GM21447 (cell line): ENCODE results near the gene UPK3B.
"Not testable (repeated sequence)": the region's sequence is repeated elsewhere in the genome, so short reads cannot be mapped to it uniquely, and the experiment has no call there.

ENCODE experiments used
- ATAC-seq: cut with Tn5 transposase; IDR thresholded peaks from one replicate; pipeline ENCODE4 v1.9.1; 2021; ENCODE audit not compliant: unreplicated experiment

The UPK3B gene

GRCh38 chr7:76509931-76510877 is at the start of gene UPK3B:
Gene UPK3B (plus strand): TSS chr7:76510552. CDS start chr7:76510653, 101 bp downstream.
- no peak for ATAC-seq

GRCh38 chr7:76460767-76461166 is 49.6 kb upstream of the UPK3B start:
- ATAC-seq = not testable (repeated sequence)

DNA sequence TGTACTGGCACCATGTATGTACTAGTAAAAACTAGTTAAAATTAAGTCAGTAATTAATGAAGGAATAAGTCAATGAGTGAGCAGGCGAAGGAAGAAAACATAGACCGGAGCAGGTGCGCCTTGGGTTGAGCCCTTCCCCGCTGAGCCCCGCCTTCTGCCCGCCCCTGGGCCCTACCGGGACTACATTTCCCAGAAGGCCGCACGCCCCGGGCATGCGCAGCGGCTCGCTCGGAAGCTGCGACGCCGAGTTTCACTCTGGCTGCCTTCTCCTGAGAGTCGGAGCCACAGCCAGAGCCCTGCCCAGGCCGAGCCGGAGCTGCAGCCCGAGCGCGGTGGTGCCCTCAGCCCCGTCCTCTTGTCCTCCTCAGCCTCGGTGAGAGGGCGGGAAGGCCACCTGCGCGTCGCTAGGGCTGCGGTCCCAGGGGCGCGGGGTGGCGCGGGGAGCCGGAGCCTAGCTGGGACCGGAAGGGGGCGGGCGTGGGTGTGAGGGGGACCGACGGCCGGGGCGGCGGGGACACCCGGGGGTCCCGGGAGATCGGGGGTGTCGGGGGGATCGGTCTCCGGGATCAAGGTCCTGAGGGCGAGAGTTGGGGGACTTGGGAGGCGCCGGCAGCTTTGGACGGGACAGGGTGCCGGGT is 48.8 kb upstream of the UPK3B start, which contains the start of gene DTX2:
Gene DTX2, plus strand, starts transcription at position 246 of the 638 bp plus-strand sequence. CDS start 18,801 bp downstream, outside the sequence.
- ATAC-seq = peak; percentile 92

DNA sequence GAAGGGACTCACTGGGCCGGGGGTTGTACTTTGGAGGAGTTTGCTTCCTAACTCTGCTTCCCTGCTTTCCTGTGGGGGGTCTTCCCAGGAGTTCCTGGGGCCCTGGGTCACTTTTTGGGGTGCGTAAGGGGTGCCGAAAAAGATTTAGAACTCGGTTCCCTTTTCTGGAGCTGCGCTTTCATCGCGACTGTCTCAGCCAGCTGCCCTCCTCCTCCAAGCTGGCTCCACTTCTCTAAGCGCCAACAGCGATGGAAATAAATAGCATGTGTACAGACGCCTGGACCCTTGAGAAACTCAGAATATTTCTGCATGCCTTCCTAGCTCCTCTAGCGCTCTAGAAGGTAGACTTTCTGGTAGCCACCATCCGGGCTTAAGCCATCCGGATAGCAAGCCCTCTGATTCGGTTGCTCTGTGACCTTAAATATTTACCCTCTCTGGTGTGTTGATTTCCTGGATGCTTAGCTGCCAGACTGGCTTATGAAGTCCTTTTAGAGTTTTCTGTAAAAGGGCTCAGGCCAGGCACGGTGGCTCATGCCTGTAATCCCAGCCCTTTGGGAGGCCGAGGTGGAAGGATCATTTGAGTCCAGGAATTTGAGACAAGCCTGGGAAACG is 48.0 kb upstream of the UPK3B start:
- peak; percentile 14 for ATAC-seq

- not testable (repeated sequence) for ATAC-seq
Measured at GRCh38 chr7:76464959-76465358, 45.4 kb upstream of the UPK3B start.

DNA sequence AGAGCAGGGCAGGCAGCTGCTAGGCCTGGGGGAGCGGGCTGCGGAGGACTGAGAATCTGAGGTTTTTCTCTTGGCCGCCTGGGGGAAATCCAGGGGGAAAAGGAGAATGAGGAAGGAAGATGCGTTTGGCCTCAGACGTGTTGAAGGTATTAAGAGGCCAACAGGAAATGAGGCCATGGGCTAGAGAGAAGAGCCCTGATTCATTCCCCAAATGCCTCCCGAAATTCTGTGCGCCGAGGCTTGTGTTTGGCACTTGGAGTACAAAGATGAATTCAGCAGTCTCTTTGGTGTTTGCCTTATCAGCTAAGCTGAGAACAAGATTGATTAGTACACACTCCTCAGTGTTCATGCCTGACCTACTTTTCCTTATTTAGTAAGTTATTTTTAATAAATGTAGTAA is 44.4 kb upstream of the UPK3B start:
- not testable (repeated sequence) for ATAC-seq

DNA sequence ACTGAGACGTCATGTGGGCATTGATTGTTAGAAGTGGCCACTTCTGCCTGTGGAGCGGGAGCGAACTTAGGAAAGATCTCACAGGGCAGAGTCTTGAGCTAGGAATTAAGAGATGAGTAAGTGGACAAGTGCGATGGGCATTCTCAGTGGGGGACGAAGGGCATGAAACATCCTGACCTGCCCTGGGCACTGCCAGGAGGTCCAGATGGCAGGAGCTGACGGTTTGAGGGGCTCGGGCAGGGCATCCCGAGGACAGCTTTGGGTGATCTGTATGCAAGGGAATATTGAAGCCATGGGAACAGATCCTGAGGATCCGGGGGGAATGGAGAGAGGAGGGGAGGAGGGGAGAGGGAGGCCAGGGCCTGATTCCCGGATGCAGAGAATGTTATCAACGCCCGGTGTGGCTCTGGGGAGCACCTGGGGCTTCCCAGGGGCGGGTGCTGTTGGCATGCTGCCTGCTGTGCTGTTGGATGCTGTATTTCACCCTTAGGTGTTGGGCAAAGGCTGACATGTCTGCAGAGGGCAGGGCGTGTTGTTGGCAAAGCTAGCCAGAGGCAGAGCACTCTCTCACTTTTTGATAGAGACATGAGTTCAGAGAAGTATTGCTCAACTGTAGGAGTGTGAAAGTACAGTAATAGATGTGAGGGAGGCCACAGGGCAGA is 42.5 kb upstream of the UPK3B start:
- ATAC-seq = not testable (repeated sequence)

DNA sequence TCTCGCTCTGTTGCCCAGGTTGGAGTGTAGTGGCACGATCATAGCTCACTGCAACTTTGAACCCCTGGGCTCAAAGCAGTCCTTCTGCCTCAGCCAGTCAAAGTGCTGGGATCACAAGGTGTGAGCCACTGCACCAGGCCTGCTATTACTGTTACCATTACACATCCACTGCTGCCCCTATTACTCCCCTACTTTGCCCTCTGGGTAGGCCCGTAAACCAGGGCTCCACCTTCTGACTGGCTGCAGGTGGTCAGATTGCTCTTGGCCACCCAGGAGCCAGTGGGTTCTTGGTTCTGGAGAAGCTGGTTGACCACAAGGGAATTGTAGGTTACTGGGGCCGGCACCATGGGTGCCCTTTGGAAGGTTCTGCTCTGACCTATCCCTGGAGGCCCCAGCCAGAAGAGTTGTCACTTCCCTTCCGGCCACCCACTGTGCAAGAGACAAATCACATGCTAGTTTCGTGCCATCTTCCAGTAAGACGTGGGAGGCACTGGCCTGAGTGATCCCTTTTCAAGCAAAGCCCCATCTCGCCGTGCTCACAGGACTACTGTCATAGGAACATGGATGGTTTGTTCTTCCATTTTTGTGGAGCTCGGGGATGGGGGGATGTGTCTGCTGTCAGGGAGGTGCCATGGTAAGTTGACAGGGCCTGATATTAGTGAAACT is 38.7 kb upstream of the UPK3B start:
- ATAC-seq = not testable (repeated sequence)

DNA sequence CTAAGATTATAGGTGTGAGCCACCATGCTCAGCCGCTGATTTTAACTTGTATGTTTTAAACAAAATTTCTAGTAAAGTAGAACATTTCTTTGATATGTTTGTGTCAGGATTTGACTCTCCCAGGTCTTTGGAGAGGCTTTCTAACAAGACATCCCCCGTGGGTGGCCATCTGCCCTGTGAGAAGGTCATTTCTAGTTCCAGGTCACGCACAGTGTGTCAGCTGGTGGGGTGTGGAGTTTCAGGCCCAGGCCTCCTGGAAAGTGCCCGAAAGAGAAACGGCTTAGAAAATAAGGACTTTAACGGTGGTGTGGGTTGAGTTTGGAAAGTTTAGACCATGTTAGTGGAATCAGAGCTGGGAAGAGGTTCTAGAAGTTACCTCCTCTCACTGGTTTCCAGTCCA is 37.3 kb upstream of the UPK3B start:
- ATAC-seq = not testable (repeated sequence)

DNA sequence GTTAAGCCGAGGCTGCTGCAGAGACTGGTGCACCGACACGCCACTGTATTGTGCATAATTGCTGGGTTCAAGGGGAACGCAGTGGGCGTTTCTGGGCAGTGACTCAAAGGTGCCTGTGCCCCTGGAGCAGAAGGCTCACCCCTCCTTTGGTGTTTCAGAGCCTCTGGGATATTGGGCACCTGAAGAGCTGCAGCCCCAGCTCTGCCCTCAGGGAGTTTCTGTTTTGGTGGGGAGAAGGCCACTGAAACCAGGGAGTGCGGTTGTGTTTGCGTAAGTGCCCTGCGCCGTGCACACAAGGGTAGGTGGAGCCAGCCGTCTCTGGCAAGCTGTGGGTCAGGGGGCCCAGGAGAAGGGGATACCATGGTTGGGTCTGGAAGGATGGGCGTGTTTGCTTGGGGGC is 34.1 kb upstream of the UPK3B start:
- not testable (repeated sequence) for ATAC-seq

GRCh38 chr7:76476742-76477474 is 33.4 kb upstream of the UPK3B start:
- ATAC-seq = not testable (repeated sequence)

- not testable (repeated sequence) for ATAC-seq
Measured at GRCh38 chr7:76479628-76480027, 30.7 kb upstream of the UPK3B start.

DNA sequence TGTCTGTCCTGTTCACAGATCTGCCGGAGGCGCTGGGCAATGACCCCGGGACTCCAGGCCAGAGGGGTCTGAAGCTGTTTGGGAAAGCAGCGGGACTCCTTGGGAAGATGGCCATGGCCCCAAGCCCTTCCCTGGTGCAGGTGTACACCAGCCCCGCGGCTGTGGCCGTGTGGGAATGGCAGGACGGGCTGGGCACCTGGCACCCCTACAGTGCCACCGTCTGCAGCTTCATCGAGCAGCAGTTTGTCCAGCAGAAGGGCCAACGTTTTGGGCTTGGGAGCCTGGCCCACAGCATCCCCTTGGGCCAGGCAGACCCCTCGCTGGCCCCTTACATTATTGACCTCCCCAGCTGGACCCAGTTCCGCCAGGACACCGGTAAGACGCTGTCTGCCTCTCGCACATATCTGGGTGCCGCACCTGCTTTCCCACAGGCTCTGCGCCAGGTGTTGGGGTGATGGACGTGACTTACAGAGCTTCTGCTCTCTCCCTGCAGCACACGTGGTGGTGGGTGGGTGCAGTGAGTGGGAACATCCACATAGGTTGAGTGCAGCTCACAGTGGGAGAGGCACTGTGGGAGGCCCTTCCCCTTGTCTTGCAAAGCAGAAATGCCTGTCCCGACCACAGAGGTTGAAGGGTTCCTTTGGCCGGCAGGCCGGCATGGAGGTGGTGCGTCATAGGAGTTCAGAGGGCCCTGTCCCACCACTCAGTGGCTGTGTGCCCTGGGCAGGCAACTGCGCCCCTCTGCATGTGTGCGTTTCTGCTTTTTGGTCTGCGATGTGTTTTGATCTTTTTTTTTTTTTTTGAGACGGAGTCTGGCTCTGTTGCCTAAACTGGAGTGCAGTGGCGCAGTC is 29.7 kb upstream of the UPK3B start:
- ATAC-seq = not testable (repeated sequence)

DNA sequence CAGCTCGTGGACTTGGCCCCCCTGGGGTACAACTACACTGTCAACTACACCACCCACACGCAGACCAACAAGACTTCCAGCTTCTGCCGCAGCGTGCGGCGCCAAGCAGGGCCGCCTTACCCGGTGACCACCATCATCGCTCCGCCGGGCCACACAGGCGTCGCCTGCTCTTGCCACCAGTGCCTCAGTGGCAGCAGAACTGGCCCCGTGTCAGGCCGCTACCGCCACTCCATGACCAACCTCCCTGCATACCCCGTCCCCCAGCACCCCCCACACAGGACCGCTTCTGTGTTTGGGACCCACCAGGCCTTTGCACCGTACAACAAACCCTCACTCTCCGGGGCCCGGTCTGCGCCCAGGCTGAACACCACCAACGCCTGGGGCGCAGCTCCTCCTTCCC is 27.7 kb upstream of the UPK3B start:
- not testable (repeated sequence) for ATAC-seq

GRCh38 chr7:76483081-76483480 is 27.3 kb upstream of the UPK3B start:
- ATAC-seq = not testable (repeated sequence)

GRCh38 chr7:76484456-76484855 is 25.9 kb upstream of the UPK3B start:
- not testable (repeated sequence) for ATAC-seq

- peak; percentile 13 for ATAC-seq
Measured at GRCh38 chr7:76485822-76486610, 24.3 kb upstream of the UPK3B start.

DNA sequence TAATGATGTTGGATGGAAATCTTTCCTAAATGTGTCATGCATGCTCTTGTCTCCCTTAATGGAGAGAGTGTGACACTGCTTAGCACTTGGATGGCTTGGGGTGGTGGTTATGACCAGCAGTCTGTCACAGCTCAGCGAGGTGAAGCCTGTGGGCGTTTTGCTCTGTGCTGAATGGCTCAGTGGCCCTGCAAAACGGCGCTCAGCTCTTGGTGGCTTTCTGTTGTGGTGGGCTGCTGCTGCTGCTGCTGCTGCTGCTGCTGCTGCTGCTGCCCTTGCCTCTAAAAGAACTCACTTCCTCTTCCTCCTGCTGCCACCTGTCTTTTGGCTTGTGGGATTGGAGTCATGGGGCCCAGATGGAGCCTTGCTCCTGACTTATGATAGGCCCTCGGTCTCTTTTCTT is 23.7 kb upstream of the UPK3B start:
- peak; percentile 99 for ATAC-seq
